Right hindlimb (tissue), 1 donor: ENCODE data around the gene CMC4.

Experiments used
- DNase-seq: peaks from one replicate; pipeline ENCODE4 v3.0.0-alpha.2; 2018

CMC4 gene, protein sequence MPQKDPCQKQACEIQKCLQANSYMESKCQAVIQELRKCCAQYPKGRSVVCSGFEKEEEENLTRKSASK

DNA sequence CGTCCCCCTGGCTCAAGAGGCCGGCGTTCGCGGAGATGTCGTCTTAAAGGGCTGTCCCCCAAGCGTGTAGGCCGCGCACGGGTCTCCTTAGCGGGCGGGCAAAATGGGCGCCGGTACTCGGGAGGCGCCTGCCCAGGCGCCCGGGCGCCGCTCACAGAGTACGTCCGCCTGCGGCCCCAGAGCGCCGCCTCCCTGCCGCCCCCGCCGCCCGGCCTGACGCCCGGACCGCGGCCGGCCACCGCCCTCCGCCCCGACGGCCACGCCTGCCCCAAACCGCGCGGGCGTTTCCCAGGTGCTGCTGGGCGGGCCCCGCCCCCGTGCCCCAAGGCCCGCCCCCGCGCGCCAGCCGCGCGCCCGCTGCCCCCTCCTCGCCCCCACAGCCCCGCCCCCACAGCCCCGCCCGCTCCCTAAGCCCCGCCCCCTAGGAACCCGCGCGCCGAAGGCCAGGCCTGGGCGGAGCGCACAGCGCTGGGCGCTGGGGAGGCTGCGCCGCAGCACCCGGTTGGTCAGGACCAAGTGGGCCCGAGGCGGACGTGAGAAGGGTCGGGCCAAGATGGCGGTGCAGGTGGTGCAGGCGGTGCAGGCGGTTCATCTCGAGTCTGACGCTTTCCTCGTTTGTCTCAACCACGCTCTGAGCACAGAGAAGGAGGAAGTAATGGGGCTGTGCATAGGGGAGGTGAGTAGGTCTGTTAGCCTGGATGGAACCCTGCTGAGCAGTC is at the start of gene CMC4, which contains the start of the genes BRCC3 and MTCP1:
TSS of gene CMC4 (minus strand) at position 162 of the 719 bp plus-strand sequence. CDS start 7,113 bp downstream, outside the sequence.
TSS of gene BRCC3 (plus strand) at position 534 of the 719 bp plus-strand sequence. CDS start at position 554, 20 bp downstream.
TSS of gene MTCP1 (minus strand) at position 162 of the 719 bp plus-strand sequence. CDS start 5,126 bp downstream, outside the sequence.
- DNase-seq: peak; percentile 85

DNA sequence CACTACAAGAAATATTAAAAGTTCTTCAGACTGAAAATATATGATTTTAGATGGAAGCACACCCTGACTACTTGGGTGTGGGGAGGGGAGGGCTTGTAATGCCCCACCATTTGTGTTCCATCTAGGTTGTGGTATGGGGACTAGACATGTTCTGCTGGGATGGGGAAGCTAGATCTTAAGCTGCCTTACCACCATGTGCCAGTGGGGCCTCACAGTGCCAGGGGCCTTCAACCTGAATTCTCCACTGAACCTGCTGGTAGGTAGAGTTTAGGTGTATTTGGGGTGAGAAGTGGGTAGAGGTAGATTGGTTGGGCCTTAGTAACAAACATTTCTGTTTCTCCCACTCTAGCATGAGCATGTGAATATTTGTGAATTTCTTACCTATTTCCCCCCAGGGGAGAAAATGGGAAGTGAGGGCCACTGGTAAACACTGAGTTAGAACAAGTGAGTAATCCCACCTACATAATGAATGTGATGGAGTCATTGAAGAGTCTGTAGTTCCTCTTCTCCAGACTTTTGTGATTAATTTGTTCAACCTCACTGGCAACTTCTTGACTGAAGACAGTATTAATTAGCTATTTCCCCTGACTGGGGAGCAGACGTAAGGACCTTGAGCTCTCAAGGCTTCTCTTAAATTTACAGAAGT is 44.4 kb upstream of the CMC4 start:
- no peak for DNase-seq

GRCh38 chrX:155113097-155113496 is 42.2 kb upstream of the CMC4 start:
- no peak for DNase-seq

- no peak for DNase-seq
Observed at GRCh38 chrX:155112171-155112570, 41.2 kb upstream of the CMC4 start.

DNA sequence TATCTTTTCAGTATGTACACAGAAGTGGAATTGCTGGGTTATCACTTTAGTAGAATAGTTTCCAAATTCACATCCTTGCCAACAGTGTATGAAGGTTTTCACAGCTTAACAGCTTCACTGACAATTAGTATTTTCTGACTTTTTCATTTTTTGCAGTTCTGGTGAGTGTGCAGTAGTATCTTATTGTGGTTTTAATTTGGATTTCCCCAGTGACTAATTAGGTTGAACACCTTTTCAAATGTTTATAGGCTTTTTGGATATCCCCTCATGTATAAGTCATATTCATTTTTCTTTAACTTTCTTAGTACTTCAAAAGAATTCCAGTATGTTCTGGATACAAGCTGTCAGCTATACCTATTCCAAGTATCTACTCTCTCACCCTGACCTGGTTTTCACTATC is 37.5 kb upstream of the CMC4 start:
- DNase-seq: no peak

DNA sequence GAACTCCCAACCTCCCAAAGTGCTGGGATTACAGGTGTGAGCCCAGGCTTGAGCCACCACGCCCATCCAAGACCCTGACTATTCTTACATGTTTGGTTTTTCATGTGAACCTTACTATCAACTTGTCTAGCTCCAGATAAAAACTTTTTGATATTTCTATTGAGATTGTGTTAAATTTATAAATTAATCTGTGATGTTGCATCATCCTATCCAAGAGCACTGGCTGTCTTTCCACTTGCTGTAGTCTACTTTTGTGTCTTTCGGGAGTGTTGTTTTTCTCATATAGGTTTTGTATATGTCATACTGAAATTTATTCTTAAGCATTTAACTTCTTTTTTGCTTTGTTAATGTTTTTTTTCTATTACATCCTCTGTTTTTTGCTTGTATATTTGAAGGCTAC is 35.0 kb upstream of the CMC4 start:
- DNase-seq: no peak

DNA sequence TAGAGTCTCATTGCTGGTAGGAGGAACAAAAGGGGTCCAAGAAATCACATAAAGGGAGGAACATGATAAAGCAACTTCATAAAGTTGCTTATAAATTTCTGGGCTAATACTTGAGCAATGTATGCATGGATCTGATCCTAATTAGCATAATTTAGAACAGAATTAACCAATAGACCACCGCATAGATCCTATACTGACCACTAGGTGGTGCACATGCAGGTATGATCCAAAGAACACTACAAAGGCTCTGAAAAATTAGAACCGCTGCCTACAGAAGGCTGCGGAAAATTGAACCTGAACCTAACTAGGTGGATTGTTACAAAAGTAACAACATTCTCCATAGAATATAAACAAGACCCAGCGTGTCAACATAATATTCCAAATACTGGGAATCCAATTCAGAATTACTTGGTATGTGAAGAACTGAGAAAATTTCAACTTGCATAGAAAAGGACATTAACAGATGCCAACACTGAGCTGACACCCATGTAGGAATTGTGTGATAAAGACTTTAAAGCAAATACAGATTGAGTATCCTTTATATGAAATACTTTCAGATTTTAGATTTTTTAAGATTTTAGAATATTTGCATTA is 23.6 kb upstream of the CMC4 start:
- DNase-seq: no peak

DNA sequence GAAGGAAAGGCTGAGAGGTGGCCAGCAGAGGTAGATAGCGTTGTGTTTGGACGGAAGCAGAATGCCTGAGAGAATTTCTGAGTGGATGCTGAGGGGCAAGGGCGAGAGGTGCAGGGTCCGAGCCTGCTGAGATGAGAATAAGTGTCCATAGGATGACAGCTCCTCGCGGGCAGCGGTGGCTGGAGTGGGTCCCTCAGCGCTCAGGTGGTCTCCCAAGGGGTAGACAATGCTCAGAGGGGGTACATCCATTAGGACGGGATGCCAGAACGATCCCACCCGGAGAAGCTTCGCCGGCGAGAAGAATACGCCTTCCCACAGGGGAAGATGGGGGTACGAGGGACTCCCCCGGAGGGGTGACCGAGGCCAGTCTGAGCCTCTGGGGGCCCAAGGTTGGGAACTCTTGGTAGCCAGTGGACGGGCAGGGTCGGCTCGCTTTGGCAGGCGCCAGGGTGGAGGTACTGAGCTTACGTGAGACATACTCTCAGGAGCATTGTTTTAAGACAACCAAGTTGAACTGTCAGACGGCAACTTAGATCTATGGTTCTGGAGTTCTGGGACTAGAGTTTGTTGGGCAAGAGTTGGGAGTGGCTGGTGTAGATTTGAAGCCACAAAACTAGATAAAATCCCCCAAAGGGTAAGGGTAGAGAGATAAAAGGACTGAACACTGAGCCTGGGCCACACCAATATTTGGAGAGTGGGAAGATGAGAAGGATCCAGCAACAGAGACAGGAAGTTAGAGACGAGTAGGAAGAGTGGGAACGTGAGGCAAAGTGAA is 16.2 kb upstream of the CMC4 start:
- no peak for DNase-seq

GRCh38 chrX:155086202-155086840 is 15.4 kb upstream of the CMC4 start:
- DNase-seq: no peak

- no peak for DNase-seq
Observed at GRCh38 chrX:155071694-155072280, 851 bp upstream of the CMC4 start.

GRCh38 chrX:155070663-155070974 is 317 bp downstream of the CMC4 start:
- no peak for DNase-seq

- no peak for DNase-seq
Observed at GRCh38 chrX:155070038-155070437, 898 bp downstream of the CMC4 start.

- no peak for DNase-seq
Observed at GRCh38 chrX:155069414-155069813, 1.5 kb downstream of the CMC4 start.

- no peak for DNase-seq
Observed at GRCh38 chrX:155068165-155068564, 2.8 kb downstream of the CMC4 start.

GRCh38 chrX:155065035-155065734 is 5.8 kb downstream of the CMC4 start:
- no peak for DNase-seq

DNA sequence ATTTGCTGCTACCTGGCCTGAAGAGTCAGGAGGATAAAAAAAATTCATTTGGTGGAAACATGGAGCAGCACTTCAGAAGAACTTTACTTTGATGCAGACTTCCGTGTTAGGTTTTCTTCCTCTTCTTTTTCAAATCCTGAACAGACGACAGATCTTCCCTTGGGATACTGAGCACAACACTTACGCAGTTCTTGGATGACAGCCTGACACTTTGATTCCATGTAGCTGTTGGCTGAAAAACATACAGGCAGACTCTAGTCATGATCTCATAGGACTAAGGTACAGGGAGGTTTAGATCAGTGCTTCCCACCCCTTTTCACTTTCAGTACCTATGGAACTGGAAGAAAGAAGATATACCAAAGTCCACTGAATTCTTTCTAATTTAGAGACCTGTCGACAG is 9.2 kb downstream of the CMC4 start:
- DNase-seq: no peak

GRCh38 chrX:155056877-155057792 is 13.8 kb downstream of the CMC4 start:
- DNase-seq: peak; percentile 67

DNA sequence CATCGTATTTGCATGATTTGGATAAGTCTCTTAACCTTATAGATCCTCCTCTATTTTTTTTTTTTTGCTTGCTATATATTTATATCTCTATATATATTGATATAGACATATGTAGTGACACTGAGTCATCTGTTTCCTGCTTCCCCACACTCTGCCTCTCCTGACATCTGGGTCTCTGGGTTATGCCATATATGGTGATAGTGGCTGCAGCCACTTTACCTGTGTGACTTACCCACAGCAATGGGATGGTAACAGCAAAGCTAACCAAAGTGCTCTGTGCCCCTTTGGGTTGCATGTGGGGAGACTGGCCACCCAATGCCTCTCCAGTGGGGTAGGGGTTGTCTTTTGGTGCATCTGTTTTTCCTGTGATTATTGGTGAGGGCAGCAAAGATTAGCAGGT is 14.5 kb downstream of the CMC4 start:
- DNase-seq: no peak

DNA sequence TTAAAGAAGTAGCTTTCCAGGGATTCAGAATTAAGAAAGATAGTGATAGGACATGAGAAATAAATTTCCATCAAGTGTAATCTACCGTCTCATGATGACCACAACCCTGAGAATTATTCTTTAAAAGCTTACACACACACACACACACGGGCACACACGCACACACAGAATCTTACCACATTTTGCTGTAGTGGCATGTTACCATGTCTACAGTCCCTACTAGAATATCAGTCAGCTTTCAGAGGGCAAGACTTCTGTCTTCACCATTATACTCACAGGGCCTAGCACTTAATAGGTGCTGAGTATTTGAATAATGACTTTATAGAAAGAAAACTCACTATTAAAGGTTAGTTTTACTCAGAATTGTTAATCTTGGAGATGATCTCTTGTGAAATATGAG is 15.4 kb downstream of the CMC4 start:
- no peak for DNase-seq

- no peak for DNase-seq
Observed at GRCh38 chrX:155054255-155054654, 16.7 kb downstream of the CMC4 start.
